GDM1 (cell line): ENCODE data around the gene LLGL2.
"Not testable (repeated sequence)": the region's sequence is repeated elsewhere in the genome, so short reads cannot be mapped to it uniquely, and the experiment has no call there.

ENCODE experiments used
- DNase-seq: peaks from one replicate; lab custom pipeline; 2025; lab: John Stamatoyannopoulos, UW

Gene LLGL2

GRCh38 chr17:75592348-75593020, 67.0 kb downstream of the LLGL2 start:
- no peak for DNase-seq

GRCh38 chr17:75593430-75593829, 67.9 kb downstream of the LLGL2 start:
- not testable (repeated sequence) for DNase-seq

GRCh38 chr17:75594499-75595283, 69.2 kb downstream of the LLGL2 start:
- no peak for DNase-seq

GRCh38 chr17:75595284-75595919, 69.9 kb downstream of the LLGL2 start:
- no peak for DNase-seq

GRCh38 chr17:75595920-75596313, 70.4 kb downstream of the LLGL2 start:
- DNase-seq, result no peak

- no peak for DNase-seq
Observed at GRCh38 chr17:75596320-75597087, 71.0 kb downstream of the LLGL2 start.

GRCh38 chr17:75601057-75601987, 75.8 kb downstream of the LLGL2 start:
- DNase-seq, result peak; percentile 28

GRCh38 chr17:75602644-75603043, 77.1 kb downstream of the LLGL2 start:
- no peak for DNase-seq

GRCh38 chr17:75603123-75603522, 77.6 kb downstream of the LLGL2 start:
- DNase-seq, result no peak

- DNase-seq, result no peak
Observed at GRCh38 chr17:75604034-75604695, 78.7 kb downstream of the LLGL2 start.

GRCh38 chr17:75605790-75606189, 80.3 kb downstream of the LLGL2 start:
- DNase-seq, result no peak

- no peak for DNase-seq
Observed at GRCh38 chr17:75607086-75607485, 81.6 kb downstream of the LLGL2 start.

GRCh38 chr17:75610103-75610984, 84.8 kb downstream of the LLGL2 start:
- no peak for DNase-seq

- no peak for DNase-seq
Observed at GRCh38 chr17:75611851-75612429, 86.4 kb downstream of the LLGL2 start.

- DNase-seq, result no peak
Observed at GRCh38 chr17:75612906-75613626, 87.6 kb downstream of the LLGL2 start.

GRCh38 chr17:75614006-75614405, 88.5 kb downstream of the LLGL2 start:
- no peak for DNase-seq

GRCh38 chr17:75614556-75615270, 89.2 kb downstream of the LLGL2 start:
- no peak for DNase-seq

- no peak for DNase-seq
Observed at GRCh38 chr17:75615301-75615700, 89.8 kb downstream of the LLGL2 start.
